ENCODE results near the gene DNAH17.

Gene DNAH17

GRCh38 chr17:78427140-78427539, 150.1 kb downstream of the DNAH17 start:
- DNase-seq = no peak

GRCh38 chr17:78426293-78426879, 150.8 kb downstream of the DNAH17 start:
- no peak for DNase-seq

- DNase-seq = no peak
These were observed 151.8 kb downstream of the DNAH17 start for GRCh38 chr17:78425429-78425828.

- no peak for DNase-seq
These were observed 153.1 kb downstream of the DNAH17 start for GRCh38 chr17:78423961-78424675.

- DNase-seq = no peak
These were observed 154.2 kb downstream of the DNAH17 start for GRCh38 chr17:78422872-78423588.

GRCh38 chr17:78422267-78422605, 155.0 kb downstream of the DNAH17 start:
- DNase-seq = no peak

GRCh38 chr17:78421534-78422266, 155.5 kb downstream of the DNAH17 start:
- peak; percentile 60 to 81 for DNase-seq

- no peak for DNase-seq
These were observed 156.1 kb downstream of the DNAH17 start for GRCh38 chr17:78421084-78421533.

GRCh38 chr17:78419970-78420815, 157.0 kb downstream of the DNAH17 start:
- DNase-seq = no peak

GRCh38 chr17:78418326-78419026, 158.7 kb downstream of the DNAH17 start:
- no peak for DNase-seq

GRCh38 chr17:78417531-78417909, 159.7 kb downstream of the DNAH17 start:
- no peak for DNase-seq

- DNase-seq = peak; percentile 60 to 71
These were observed 160.2 kb downstream of the DNAH17 start for GRCh38 chr17:78416791-78417530.

- no peak for DNase-seq
These were observed 161.1 kb downstream of the DNAH17 start for GRCh38 chr17:78415821-78416711.

- DNase-seq = no peak
These were observed 162.7 kb downstream of the DNAH17 start for GRCh38 chr17:78414178-78415162.

GRCh38 chr17:78412403-78412802, 164.8 kb downstream of the DNAH17 start:
- peak in 1 of 2 experiments; percentile 62 for DNase-seq

- no peak for DNase-seq
These were observed 165.8 kb downstream of the DNAH17 start for GRCh38 chr17:78411241-78411857.

- no peak for DNase-seq
These were observed 167.8 kb downstream of the DNAH17 start for GRCh38 chr17:78409191-78409928.
